Measurements from ENCODE around the gene BAK1.
"Not testable (repeated sequence)": the region's sequence is repeated elsewhere in the genome, so short reads cannot be mapped to it uniquely, and the experiment has no call there.

The BAK1 gene

DNA sequence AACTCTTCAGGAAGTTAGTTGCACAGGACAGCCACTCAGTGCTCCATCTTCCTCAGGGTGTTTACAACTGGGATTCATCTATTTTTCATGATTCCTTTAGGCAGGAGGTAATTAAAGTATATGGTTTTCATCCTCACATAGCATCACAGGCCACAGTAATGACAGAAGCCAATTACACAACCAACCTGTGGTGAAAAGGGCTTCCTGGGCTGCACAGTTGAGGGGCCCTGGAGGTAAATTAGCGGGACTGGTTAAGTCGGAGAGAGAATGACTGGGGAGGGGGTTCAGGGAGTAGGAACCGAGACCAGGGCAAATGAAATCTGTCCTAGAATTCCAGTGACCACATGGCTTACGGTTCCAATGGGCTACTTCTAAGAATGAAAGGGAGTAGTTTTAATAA lies 37.0 kb downstream of the BAK1 start:
- Histone ChIP-seq H3K9me3 (no peaks in the 10 kb centered on the region), H3K27me3 (no peaks in the 10 kb centered on the region), H3K4me3 (ENCODE audit: low read depth, low read length) (no peak overlapping the region), H3K36me3 (no peaks in the 10 kb centered on the region), H3K4me1 (peaks cover 4% of the 10 kb centered on the region; the same call in 1 of the 2 replicates)
- no peak for DNase-seq
- no peak for TF ChIP-seq CTCF (IDR thresholded peaks at IDR 0.05; ENCODE audit: low read depth, low read length)

GRCh38 chr6:33540768-33541167 lies 39.3 kb downstream of the BAK1 start:
- no peaks in the 10 kb centered on the region for H3K27me3 ChIP-seq
- DNase-seq: no peak
- H3K4me1 ChIP-seq: no peaks in the 10 kb centered on the region
- TF ChIP-seq CTCF (IDR thresholded peaks at IDR 0.05; ENCODE audit: low read depth, low read length): no peak
- no peak overlapping the region for H3K4me3 ChIP-seq (ENCODE audit: low read depth, low read length)
- H3K9me3 ChIP-seq: no peaks in the 10 kb centered on the region
- H3K36me3 ChIP-seq: no peaks in the 10 kb centered on the region

DNA sequence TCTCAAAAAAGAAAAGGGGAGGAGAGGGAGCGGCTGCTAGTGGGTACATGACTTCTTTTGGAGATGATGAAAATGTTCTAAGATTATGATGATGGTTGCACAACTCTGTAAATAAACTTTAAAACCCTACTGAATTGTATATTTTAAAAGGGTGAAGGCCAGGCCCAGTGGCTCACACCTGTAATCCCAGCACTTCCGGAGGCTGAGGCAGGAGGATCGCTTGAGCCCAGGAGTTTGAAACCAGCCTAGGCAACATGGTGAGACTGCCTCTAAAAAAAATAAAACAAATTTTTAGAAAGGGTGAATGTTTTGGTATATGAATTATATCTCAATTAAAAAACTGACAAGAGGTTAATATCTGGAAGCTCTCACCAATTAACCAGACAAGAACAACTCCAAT lies 45.4 kb downstream of the BAK1 start:
- H3K9me3 ChIP-seq: no peaks in the 10 kb centered on the region
- DNase-seq: no peak
- no peaks in the 10 kb centered on the region for H3K27me3 ChIP-seq
- H3K36me3 ChIP-seq: no peaks in the 10 kb centered on the region
- no peak overlapping the region for H3K4me3 ChIP-seq (ENCODE audit: low read depth, low read length)
- no peak for TF ChIP-seq CTCF (IDR thresholded peaks at IDR 0.05; ENCODE audit: low read depth, low read length)
- no peaks in the 10 kb centered on the region for H3K4me1 ChIP-seq

- H3K36me3 ChIP-seq; DNase-seq; H3K27me3 ChIP-seq; H3K4me3 ChIP-seq (ENCODE audit: low read depth, low read length); H3K9me3 ChIP-seq; H3K4me1 ChIP-seq: not testable (repeated sequence)
These were observed 46.8 kb downstream of the BAK1 start for GRCh38 chr6:33533163-33533869.

- not testable (repeated sequence) for H3K36me3 ChIP-seq; H3K4me3 ChIP-seq (ENCODE audit: low read depth, low read length); H3K27me3 ChIP-seq; H3K9me3 ChIP-seq; H3K4me1 ChIP-seq; DNase-seq
These were observed 47.6 kb downstream of the BAK1 start for GRCh38 chr6:33532431-33532830.

DNA sequence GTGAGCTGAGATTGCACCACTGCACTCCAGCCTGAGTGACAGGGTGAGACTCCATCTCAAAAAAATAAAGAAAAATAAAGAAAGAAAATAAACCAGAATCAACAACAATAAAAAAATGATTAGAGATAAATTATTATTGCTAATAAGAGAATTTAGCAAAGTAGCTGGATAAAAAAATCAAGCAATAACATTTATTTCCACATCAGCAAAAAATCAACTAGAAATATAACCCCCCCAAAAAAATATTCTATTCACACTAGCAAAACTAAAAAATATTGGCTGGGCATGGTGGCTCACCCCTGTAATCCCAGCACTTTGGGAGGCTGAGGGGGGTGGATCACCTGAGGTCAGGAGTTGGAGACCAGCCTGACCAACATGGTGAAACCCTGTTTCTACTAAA lies 49.5 kb downstream of the BAK1 start:
- not testable (repeated sequence) for H3K4me3 ChIP-seq (ENCODE audit: low read depth, low read length); H3K4me1 ChIP-seq; DNase-seq; H3K27me3 ChIP-seq; H3K36me3 ChIP-seq; H3K9me3 ChIP-seq

All from BE2C (cell line).